Hepatocyte (in vitro differentiated cells): ENCODE measurements around the gene STARD8. TPM values are rescaled to one million over a fixed set of nuclear protein-coding genes. Genes with fewer than 3 reads are reported as not detected.

Source experiments
- DNase-seq: peaks from one replicate; pipeline ENCODE4 v3.0.0-alpha.2; 2016; ENCODE audit warnings: low spot score
- H2AFZ ChIP-seq: fragments of 200-600 bp; sonication (generic); 2 replicates; pipeline ENCODE4 v1.6.0; 2016; ENCODE audit warnings: antibody characterized with exemption, mild to moderate bottlenecking
- H3K27ac ChIP-seq: fragments of 200-600 bp; sonication (generic); 2 replicates; pipeline ENCODE4 v1.5.1; 2016; ENCODE audit warnings: mild to moderate bottlenecking
- H3K27me3 ChIP-seq: fragments of 200-600 bp; sonication (generic); 2 replicates; pipeline ENCODE4 v1.6.1; 2016
- H3K36me3 ChIP-seq: fragments of 200-600 bp; sonication (generic); replicated peaks from 2 replicates; pipeline ENCODE4 v1.5.1; 2016; ENCODE audit warnings: low read depth; ENCODE audit not compliant: insufficient read depth
- H3K4me1 ChIP-seq: fragments of 200-600 bp; sonication (generic); 2 replicates; pipeline ENCODE4 v1.5.1; 2016; ENCODE audit warnings: mild to moderate bottlenecking, moderate library complexity; ENCODE audit not compliant: insufficient read depth
- H3K4me2 ChIP-seq: fragments of 200-600 bp; sonication (generic); 2 replicates; pipeline ENCODE4 v1.6.0; 2016
- H3K4me3 ChIP-seq: fragments of 200-600 bp; sonication (generic); 2 replicates; pipeline ENCODE4 v1.5.1; 2016; ENCODE audit warnings: mild to moderate bottlenecking
- H3K79me2 ChIP-seq: fragments of 200-600 bp; sonication (generic); 2 replicates; pipeline ENCODE4 v1.6.0; 2017; ENCODE audit warnings: mild to moderate bottlenecking
- H3K9me2 ChIP-seq: fragments of 200-600 bp; sonication (generic); replicated peaks from 2 replicates; pipeline ENCODE4 v1.6.0; 2017; ENCODE audit warnings: mild to moderate bottlenecking; ENCODE audit not compliant: insufficient read depth
- H3K9me3 ChIP-seq: fragments of 200-600 bp; sonication (generic); 2 replicates; pipeline ENCODE4 v1.5.1; 2016; ENCODE audit warnings: low read depth, mild to moderate bottlenecking
- H4K20me1 ChIP-seq: fragments of 200-600 bp; sonication (generic); 2 replicates; pipeline ENCODE4 v1.6.0; 2016; ENCODE audit warnings: mild to moderate bottlenecking; ENCODE audit not compliant: insufficient read depth, poor library complexity, severe bottlenecking
- EZH2 ChIP-seq: fragments of 200-600 bp; sonication (generic); IDR thresholded peaks from 2 replicates; pipeline ENCODE4 v1.6.1; 2016; ENCODE audit warnings: antibody characterized with exemption, mild to moderate bottlenecking, borderline replicate concordance
- EZH2phosphoT487 ChIP-seq: fragments of 200-600 bp; sonication (generic); IDR thresholded peaks from one replicate; pipeline ENCODE4 v1.6.1; 2018; ENCODE audit warnings: antibody characterized with exemption, mild to moderate bottlenecking, low read depth, moderate library complexity; ENCODE audit not compliant: unreplicated experiment, severe bottlenecking
- WGBS: methylation state at CpG from one replicate; pipeline ENCODE4 v1.1.6; 2016; ENCODE audit warnings: low lambda C conversion rate; ENCODE audit errors: missing lambda C conversion rate; 5-methylcytosine and 5-hydroxymethylcytosine counted together
- polyA plus RNA-seq: library from polyadenylated mRNA; unstranded; fragments of >200 nt; fragmentation: Nextera tagmentation; extraction: Ambion mirVana; gene quantifications from 2 replicates; pipeline ENCODE4 v1.2.1, GENCODE V29; 2016
- total RNA-seq: library from RNA; depleted of rRNA; stranded (reverse); fragments of >200 nt; gene quantifications from 2 replicates; pipeline ENCODE4 v1.2.3, GENCODE V29; 2014
- TF ChIP-seq, protein P1 (sequence below): fragments of 200-600 bp; sonication (generic); IDR thresholded peaks from 2 replicates; pipeline ENCODE4 v1.5.1; 2016; ENCODE audit warnings: antibody characterized with exemption, mild to moderate bottlenecking; ENCODE audit not compliant: poor library complexity

STARD8 gene
- total and polyA plus RNA-seq, 2 experiments from 2014 or later = 1.1 to 3.3 TPM

DNA sequence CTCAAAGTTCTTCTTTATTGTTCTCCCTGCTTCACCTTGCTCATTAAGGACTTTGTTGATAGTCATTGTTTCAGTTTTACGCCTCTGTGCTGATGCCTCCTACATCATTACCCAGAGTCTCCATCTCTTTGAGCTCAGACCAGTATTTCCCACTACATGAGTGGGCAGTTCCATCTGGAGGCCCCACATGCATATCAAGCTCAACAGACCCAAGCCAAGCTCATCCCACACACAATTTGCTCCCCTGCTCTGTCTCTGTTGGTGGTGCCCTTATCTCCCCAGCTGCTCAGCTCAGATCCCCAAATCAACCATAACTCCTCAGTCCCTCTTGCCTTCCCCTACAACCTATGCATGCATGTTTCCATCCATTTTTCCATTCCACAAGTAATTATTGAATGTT, 96.3 kb downstream of the STARD8 start:
- no peak for DNase-seq
- TF ChIP-seq, protein P1, sequence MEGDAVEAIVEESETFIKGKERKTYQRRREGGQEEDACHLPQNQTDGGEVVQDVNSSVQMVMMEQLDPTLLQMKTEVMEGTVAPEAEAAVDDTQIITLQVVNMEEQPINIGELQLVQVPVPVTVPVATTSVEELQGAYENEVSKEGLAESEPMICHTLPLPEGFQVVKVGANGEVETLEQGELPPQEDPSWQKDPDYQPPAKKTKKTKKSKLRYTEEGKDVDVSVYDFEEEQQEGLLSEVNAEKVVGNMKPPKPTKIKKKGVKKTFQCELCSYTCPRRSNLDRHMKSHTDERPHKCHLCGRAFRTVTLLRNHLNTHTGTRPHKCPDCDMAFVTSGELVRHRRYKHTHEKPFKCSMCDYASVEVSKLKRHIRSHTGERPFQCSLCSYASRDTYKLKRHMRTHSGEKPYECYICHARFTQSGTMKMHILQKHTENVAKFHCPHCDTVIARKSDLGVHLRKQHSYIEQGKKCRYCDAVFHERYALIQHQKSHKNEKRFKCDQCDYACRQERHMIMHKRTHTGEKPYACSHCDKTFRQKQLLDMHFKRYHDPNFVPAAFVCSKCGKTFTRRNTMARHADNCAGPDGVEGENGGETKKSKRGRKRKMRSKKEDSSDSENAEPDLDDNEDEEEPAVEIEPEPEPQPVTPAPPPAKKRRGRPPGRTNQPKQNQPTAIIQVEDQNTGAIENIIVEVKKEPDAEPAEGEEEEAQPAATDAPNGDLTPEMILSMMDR = no peak
- TF ChIP-seq EZH2phosphoT487 (no peak), EZH2 (no peak)
- Histone ChIP-seq H3K4me1 (no peaks in the 10 kb centered on the region), H4K20me1 (no peaks in the 10 kb centered on the region), H3K4me2 (no peak overlapping the region), H2AFZ (no peak overlapping the region), H3K27ac (no peak overlapping the region), H3K9me2 (no peaks in the 10 kb centered on the region), H3K79me2 (no peaks in the 10 kb centered on the region), H3K9me3 (no peaks in the 10 kb centered on the region), H3K27me3 (no peaks in the 10 kb centered on the region), H3K4me3 (no peak overlapping the region), H3K36me3 (no peaks in the 10 kb centered on the region)
- 93% methylated on average over 1 of the region's 1 CpG for WGBS

DNA sequence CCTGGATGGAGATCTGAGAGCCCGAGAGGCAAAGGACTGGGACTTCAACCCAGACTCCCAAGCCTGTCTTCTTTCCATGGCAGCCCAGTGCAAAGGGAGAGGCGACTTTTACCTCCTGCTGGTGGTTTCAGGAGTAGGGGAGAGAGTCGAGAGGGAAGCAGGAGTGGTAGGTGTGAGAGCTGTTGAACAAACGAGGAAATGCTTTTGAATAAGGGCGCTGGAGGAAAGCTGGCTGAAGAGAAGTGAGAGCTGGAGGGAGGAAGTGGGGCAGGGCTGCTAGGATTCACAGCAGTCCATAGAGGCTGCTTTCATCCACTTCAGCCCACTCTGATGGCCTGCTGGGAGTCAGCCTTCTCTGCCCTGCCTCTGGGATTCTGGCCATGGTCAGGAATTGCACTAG, 99.5 kb downstream of the STARD8 start:
- no peak for DNase-seq
- 58% methylated on average over 5 of the region's 5 CpGs for WGBS
- TF ChIP-seq EZH2 = no peak
- TF ChIP-seq EZH2phosphoT487 = no peak
- TF ChIP-seq, protein P1 = no peak
- Histone ChIP-seq H3K9me2 (no peaks in the 10 kb centered on the region), H3K4me2 (no peak overlapping the region), H3K79me2 (no peaks in the 10 kb centered on the region), H2AFZ (no peak overlapping the region), H3K4me3 (no peak overlapping the region), H3K4me1 (no peaks in the 10 kb centered on the region), H3K36me3 (no peaks in the 10 kb centered on the region), H4K20me1 (no peaks in the 10 kb centered on the region), H3K27me3 (no peaks in the 10 kb centered on the region), H3K27ac (no peak overlapping the region), H3K9me3 (no peaks in the 10 kb centered on the region)

- H4K20me1 ChIP-seq = no peaks in the 10 kb centered on the region
- H3K9me2 ChIP-seq = no peaks in the 10 kb centered on the region
- no peaks in the 10 kb centered on the region for H3K36me3 ChIP-seq
- no peaks in the 10 kb centered on the region for H3K4me1 ChIP-seq
- no peak overlapping the region for H2AFZ ChIP-seq
- H3K79me2 ChIP-seq = no peaks in the 10 kb centered on the region
- no peak for DNase-seq
- H3K27me3 ChIP-seq = no peaks in the 10 kb centered on the region
- H3K4me2 ChIP-seq = no peak overlapping the region
- no peak overlapping the region for H3K27ac ChIP-seq
- 71% methylated on average over 7 of the region's 7 CpGs for WGBS
- H3K4me3 ChIP-seq = no peak overlapping the region
- no peak for TF ChIP-seq EZH2
- TF ChIP-seq, protein P1 = no peak
- no peak for TF ChIP-seq EZH2phosphoT487
- no peaks in the 10 kb centered on the region for H3K9me3 ChIP-seq
Measured at GRCh38 chrX:68748030-68748429, 100.6 kb downstream of the STARD8 start.

GRCh38 chrX:68749426-68749825, 102.0 kb downstream of the STARD8 start:
- Histone ChIP-seq H3K79me2 (no peaks in the 10 kb centered on the region), H4K20me1 (no peaks in the 10 kb centered on the region), H3K4me3 (no peak overlapping the region), H3K27ac (no peak overlapping the region), H3K4me1 (no peaks in the 10 kb centered on the region), H3K27me3 (no peaks in the 10 kb centered on the region), H3K9me3 (no peaks in the 10 kb centered on the region), H3K4me2 (no peak overlapping the region), H3K36me3 (no peaks in the 10 kb centered on the region), H2AFZ (no peak overlapping the region), H3K9me2 (no peaks in the 10 kb centered on the region)
- TF ChIP-seq EZH2 (no peak), EZH2phosphoT487 (no peak)
- TF ChIP-seq, protein P1 = no peak
- 64% methylated on average over 3 of the region's 3 CpGs for WGBS
- DNase-seq = no peak
